GM23338 (cell line): ENCODE results near the gene ETV5. TPM values are rescaled to one million over a fixed set of nuclear protein-coding genes. Genes with fewer than 3 reads are reported as not detected.
A peak's percentile ranks its signal among the peaks of the same experiment; 100 is the strongest.

Experiments
- ATAC-seq: fragments of 200-7000 bp; cut with Tn5 transposase; 3 replicates; pipeline ENCODE4 v1.9.1; 2020
- DNase-seq: peaks from one replicate; pipeline ENCODE4 v3.0.0-alpha.2; 2015; ENCODE audit warnings: low spot score
- H2AFZ ChIP-seq: fragments of 200-600 bp; sonication (generic); 2 replicates; pipeline ENCODE4 v1.8.0; 2016; ENCODE audit warnings: antibody characterized with exemption, mild to moderate bottlenecking, moderate library complexity
- H3F3A ChIP-seq: fragments of 200-600 bp; sonication (generic); replicated peaks from 2 replicates; pipeline ENCODE4 v1.8.0; 2017; ENCODE audit warnings: antibody characterized with exemption, mixed run types, low read depth
- H3K27ac ChIP-seq: fragments of 200-600 bp; sonication (generic); 2 replicates; pipeline ENCODE4 v1.6.1; 2016; ENCODE audit warnings: low read depth
- H3K27me3 ChIP-seq: fragments of 200-600 bp; sonication (generic); 2 replicates; pipeline ENCODE4 v1.8.0; 2016; ENCODE audit warnings: mild to moderate bottlenecking, mixed run types, moderate library complexity; ENCODE audit not compliant: insufficient read depth
- H3K36me3 ChIP-seq: fragments of 200-600 bp; sonication (generic); 2 replicates; pipeline ENCODE4 v1.8.0; 2016; ENCODE audit warnings: mild to moderate bottlenecking; ENCODE audit not compliant: insufficient read depth
- H3K4me1 ChIP-seq: fragments of 200-600 bp; sonication (generic); 2 replicates; pipeline ENCODE4 v1.8.0; 2016; ENCODE audit warnings: mild to moderate bottlenecking, moderate library complexity; ENCODE audit not compliant: insufficient read depth
- H3K4me2 ChIP-seq: fragments of 200-600 bp; sonication (generic); 2 replicates; pipeline ENCODE4 v1.7.1; 2017; ENCODE audit warnings: mixed run types
- H3K4me3 ChIP-seq: fragments of 200-600 bp; sonication (generic); 2 replicates; pipeline ENCODE4 v1.6.1; 2016; ENCODE audit warnings: mixed run types
- H3K79me2 ChIP-seq: fragments of 200-600 bp; sonication (generic); replicated peaks from 2 replicates; pipeline ENCODE4 v1.8.0; 2017; ENCODE audit warnings: mild to moderate bottlenecking; ENCODE audit not compliant: insufficient read depth
- H3K9me2 ChIP-seq: fragments of 200-600 bp; sonication (generic); 2 replicates; pipeline ENCODE4 v1.8.0; 2017; ENCODE audit not compliant: insufficient read depth
- H4K20me1 ChIP-seq: fragments of 200-600 bp; sonication (generic); replicated peaks from 2 replicates; pipeline ENCODE4 v1.8.0; 2017; ENCODE audit warnings: mild to moderate bottlenecking; ENCODE audit not compliant: insufficient read depth
- H3K27ac Mint-ChIP-seq: 2 replicates; pipeline ENCODE4 v1.8.0; 2020; ENCODE audit warnings: inconsistent platforms, mild to moderate bottlenecking, moderate library complexity, mixed read lengths
- H3K27me3 Mint-ChIP-seq: 3 replicates; pipeline ENCODE4 v1.8.0; 2022; ENCODE audit warnings: low read depth, mild to moderate bottlenecking, moderate library complexity, mixed read lengths, inconsistent platforms; ENCODE audit not compliant: insufficient read depth, poor library complexity
- H3K36me3 Mint-ChIP-seq: 3 replicates; pipeline ENCODE4 v1.8.0; 2021; ENCODE audit warnings: low read depth, mild to moderate bottlenecking, inconsistent platforms, moderate library complexity, mixed read lengths
- H3K4me1 Mint-ChIP-seq: 3 replicates; pipeline ENCODE4 v1.8.0; 2020; ENCODE audit warnings: mild to moderate bottlenecking, inconsistent platforms, mixed read lengths
- H3K4me3 Mint-ChIP-seq: 3 replicates; pipeline ENCODE4 v1.8.0; 2021; ENCODE audit warnings: moderate library complexity, mild to moderate bottlenecking, inconsistent platforms, mixed read lengths
- H3K9me3 Mint-ChIP-seq: 3 replicates; pipeline ENCODE4 v1.8.0; 2020; ENCODE audit warnings: moderate library complexity, mild to moderate bottlenecking, inconsistent platforms, mixed read lengths
- CREB1 ChIP-seq: fragments of 250-450 bp; sonication (Bioruptor Pico); IDR thresholded peaks from 2 replicates; pipeline ENCODE4 v1.5.0; 2020; ENCODE audit warnings: low read depth, mild to moderate bottlenecking, moderate library complexity
- CTCF ChIP-seq, 2 experiments: fragments of 200-600 bp in 1 of 2; sonication (generic) in 1 of 2; conservative IDR thresholded peaks; 2 replicates each; pipeline versions ENCODE4 v1.5.1 to v1.6.1; 2016 to 2017; ENCODE audit warnings: antibody characterized with exemption in 2 of 2, low read depth in 2 of 2, mild to moderate bottlenecking in 2 of 2, moderate library complexity in 1 of 2
- ETS1 ChIP-seq: IDR thresholded peaks from 2 replicates; pipeline ENCODE4 v1.6.1; 2016; ENCODE audit warnings: antibody characterized with exemption
- EZH2 ChIP-seq: fragments of 200-600 bp; sonication (generic); IDR thresholded peaks from one replicate; pipeline ENCODE4 v1.8.0; 2017; ENCODE audit warnings: antibody characterized with exemption, mild to moderate bottlenecking, low read depth; ENCODE audit not compliant: unreplicated experiment
- EZH2phosphoT487 ChIP-seq: fragments of 200-600 bp; sonication (generic); IDR thresholded peaks from one replicate; pipeline ENCODE4 v1.8.1; 2018; ENCODE audit warnings: antibody characterized with exemption; ENCODE audit not compliant: unreplicated experiment
- JUNB ChIP-seq: IDR thresholded peaks from one replicate; pipeline ENCODE4 v1.6.1; 2016; ENCODE audit warnings: antibody characterized with exemption; ENCODE audit not compliant: unreplicated experiment
- NANOG ChIP-seq: IDR thresholded peaks from 2 replicates; pipeline ENCODE4 v1.6.1; 2016; ENCODE audit warnings: antibody characterized with exemption, borderline replicate concordance
- POLR2AphosphoS5 ChIP-seq: IDR thresholded peaks from 2 replicates; pipeline ENCODE4 v1.6.1; 2016; ENCODE audit warnings: antibody characterized with exemption, low read depth
- ZNF114 ChIP-seq: fragments of 250-450 bp; sonication (Bioruptor Pico); IDR thresholded peaks from 2 replicates; pipeline ENCODE4 v1.5.0; 2020; ENCODE audit warnings: mild to moderate bottlenecking, moderate library complexity
- ZNF331 ChIP-seq: fragments of 250-450 bp; sonication (Bioruptor Pico); IDR thresholded peaks from 2 replicates; pipeline ENCODE4 v1.5.0; 2020; ENCODE audit warnings: low read depth, mild to moderate bottlenecking, moderate library complexity
- ZNF462 ChIP-seq: fragments of 250-450 bp; sonication (Bioruptor Pico); IDR thresholded peaks from 2 replicates; pipeline ENCODE4 v1.5.0; 2020; ENCODE audit warnings: mild to moderate bottlenecking, moderate library complexity
- polyA plus RNA-seq: library from polyadenylated mRNA; unstranded; fragments of >200 nt; fragmentation: Nextera tagmentation; extraction: Ambion mirVana; gene quantifications from 2 replicates; pipeline ENCODE4 v1.2.1, GENCODE V29; 2016
- total RNA-seq: library from RNA; depleted of rRNA; stranded (reverse); fragments of >200 nt; shearing (Covaris generic); gene quantifications from 2 replicates; pipeline ENCODE4 v1.2.3, GENCODE V29; 2014

ETV5 gene
- total and polyA plus RNA-seq, 2 experiments from 2014 or later = 33.5 to 57.1 TPM

DNA sequence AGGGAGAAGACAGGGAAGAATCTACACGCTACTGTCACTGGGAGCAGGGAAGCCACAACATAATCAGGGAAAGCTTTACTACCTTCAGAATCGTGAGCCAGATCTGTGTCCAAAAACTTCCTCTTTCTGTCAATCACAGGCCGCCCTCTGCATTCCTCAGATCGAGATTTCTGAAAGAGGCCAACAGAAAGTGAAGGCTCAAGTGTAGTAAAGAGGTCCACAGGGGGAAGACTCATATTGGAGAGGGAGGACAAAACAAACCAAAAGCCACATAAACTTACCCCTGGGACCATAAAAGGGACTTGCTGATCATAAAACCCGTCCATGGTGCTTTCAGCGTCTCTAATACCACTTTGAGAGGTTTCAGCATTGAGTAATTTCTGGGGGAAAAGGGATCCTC, 3.3 kb downstream of the ETV5 start:
- no peaks in the 10 kb centered on the region for H3K9me2 ChIP-seq
- peaks cover 45% of the 10 kb centered on the region for H3K4me1 Mint-ChIP-seq
- peaks cover 30% of the 10 kb centered on the region for H3K27me3 ChIP-seq
- H2AFZ ChIP-seq = no peak overlapping the region
- H3K4me3 Mint-ChIP-seq = peak overlapping the region; percentile 40; the same call in 2 of the 3 replicates
- H3K27ac Mint-ChIP-seq = peak overlapping the region; percentile 10; the same call in 1 of the 2 replicates
- no peak overlapping the region for H3K4me3 ChIP-seq
- no peaks in the 10 kb centered on the region; the same call in 2 of the 3 replicates for H3K9me3 Mint-ChIP-seq
- H3K27ac ChIP-seq = no peak overlapping the region
- peaks cover 30% of the 10 kb centered on the region for H3K79me2 ChIP-seq
- no peak for DNase-seq
- H3F3A ChIP-seq = peaks cover 8% of the 10 kb centered on the region
- H3K4me2 ChIP-seq = no peak overlapping the region
- peaks cover 14% of the 10 kb centered on the region; the same call in 1 of the 2 replicates for H4K20me1 ChIP-seq
- H3K27me3 Mint-ChIP-seq = peaks cover 18% of the 10 kb centered on the region
- peaks cover 35% of the 10 kb centered on the region for H3K4me1 ChIP-seq
- TF ChIP-seq POLR2AphosphoS5 = no peak
- no peak for TF ChIP-seq NANOG
- no peak for TF ChIP-seq CREB1 (CRISPR knock-in tag)
- no peak for TF ChIP-seq ZNF462 (CRISPR knock-in tag)
- no peak for TF ChIP-seq JUNB
- TF ChIP-seq EZH2 = no peak
- no peak for TF ChIP-seq CTCF (conservative IDR thresholded peaks at IDR 0.05; ENCODE audit: low read depth in 2 of 2)
- no peak for TF ChIP-seq ETS1
- no peak for TF ChIP-seq ZNF331 (CRISPR knock-in tag)
- no peak for TF ChIP-seq EZH2phosphoT487
- TF ChIP-seq ZNF114 = no peak
- ATAC-seq = no peak
- H3K36me3 ChIP-seq = peaks cover 8% of the 10 kb centered on the region; the same call in 1 of the 2 replicates
- H3K36me3 Mint-ChIP-seq = peaks cover 36% of the 10 kb centered on the region
